GM21367 (cell line): ENCODE results near the gene KPNA5.
"Not testable (repeated sequence)": the region's sequence is repeated elsewhere in the genome, so short reads cannot be mapped to it uniquely, and the experiment has no call there.

Experiments
- ATAC-seq: cut with Tn5 transposase; IDR thresholded peaks from one replicate; pipeline ENCODE4 v1.9.1; 2021; ENCODE audit not compliant: unreplicated experiment

KPNA5 gene

DNA sequence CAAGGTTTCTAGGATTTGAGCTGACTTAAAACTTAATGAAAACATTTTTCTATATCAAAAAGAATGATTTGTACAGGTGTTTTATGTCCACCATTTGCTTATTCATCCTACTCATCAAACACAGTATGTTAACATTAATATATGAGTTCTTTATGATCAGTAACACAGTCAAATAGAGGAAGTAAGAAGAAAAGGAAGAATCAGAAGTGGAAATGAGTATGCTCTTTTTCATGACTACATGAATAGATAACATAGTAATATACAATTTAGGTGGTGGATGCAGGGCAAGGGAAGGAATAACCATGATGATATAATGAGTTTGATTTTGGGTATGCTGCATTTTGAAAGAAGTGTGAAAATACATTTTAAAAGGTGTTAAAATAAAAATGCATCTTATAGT, 16.5 kb downstream of the KPNA5 start:
- ATAC-seq = no peak

- not testable (repeated sequence) for ATAC-seq
These were observed 22.9 kb downstream of the KPNA5 start for GRCh38 chr6:116703888-116704287.

- no peak for ATAC-seq
These were observed 24.9 kb downstream of the KPNA5 start for GRCh38 chr6:116705917-116706316.

- ATAC-seq = no peak
These were observed 33.3 kb downstream of the KPNA5 start for GRCh38 chr6:116714296-116714695.

- ATAC-seq = no peak
These were observed 33.8 kb downstream of the KPNA5 start for GRCh38 chr6:116714761-116715160.

GRCh38 chr6:116726947-116727346, 45.9 kb downstream of the KPNA5 start:
- no peak for ATAC-seq

- ATAC-seq = no peak
These were observed 49.5 kb downstream of the KPNA5 start for GRCh38 chr6:116730513-116730912.

DNA sequence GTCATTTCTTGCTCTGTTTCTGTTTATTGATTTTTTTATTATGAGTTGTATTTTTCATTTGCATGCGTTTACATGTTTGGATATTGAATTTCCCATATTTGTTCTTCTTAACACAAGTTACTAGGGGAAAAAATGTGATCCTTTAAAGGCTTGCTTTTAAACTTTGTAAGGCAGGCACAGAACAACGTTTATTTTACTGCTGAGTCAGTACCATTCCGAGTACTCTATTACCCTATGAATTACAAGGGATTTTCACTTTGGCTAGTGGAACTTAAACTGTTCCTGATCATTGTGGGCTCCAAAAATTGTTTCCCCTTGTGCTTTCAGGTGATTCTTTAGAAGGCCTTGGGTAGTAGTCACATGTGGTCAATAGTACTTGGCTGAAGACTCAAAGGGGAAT, 56.0 kb downstream of the KPNA5 start:
- no peak for ATAC-seq

- not testable (repeated sequence) for ATAC-seq
These were observed 59.5 kb downstream of the KPNA5 start for GRCh38 chr6:116740486-116740885.

- ATAC-seq = no peak
These were observed 60.6 kb downstream of the KPNA5 start for GRCh38 chr6:116741571-116741970.

DNA sequence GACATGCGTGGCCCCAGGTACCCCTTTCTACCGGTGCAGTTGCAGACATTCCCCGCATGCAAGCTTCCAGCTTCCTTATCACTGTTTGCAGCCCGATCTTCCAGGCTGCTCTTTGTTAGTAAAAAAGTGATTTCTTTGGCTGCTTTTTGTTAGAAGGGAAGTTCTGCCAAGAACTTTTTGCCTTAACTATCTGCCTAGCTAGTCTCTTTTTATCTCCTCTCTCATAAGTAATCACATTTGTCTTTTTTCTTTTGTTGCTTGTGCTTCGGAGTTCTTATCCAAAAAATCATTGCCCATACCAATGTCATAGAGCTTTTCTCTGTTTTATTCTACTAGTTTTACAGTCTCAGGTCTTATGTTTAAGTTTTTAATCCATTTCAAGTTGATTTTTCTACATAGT, 64.2 kb downstream of the KPNA5 start:
- no peak for ATAC-seq

DNA sequence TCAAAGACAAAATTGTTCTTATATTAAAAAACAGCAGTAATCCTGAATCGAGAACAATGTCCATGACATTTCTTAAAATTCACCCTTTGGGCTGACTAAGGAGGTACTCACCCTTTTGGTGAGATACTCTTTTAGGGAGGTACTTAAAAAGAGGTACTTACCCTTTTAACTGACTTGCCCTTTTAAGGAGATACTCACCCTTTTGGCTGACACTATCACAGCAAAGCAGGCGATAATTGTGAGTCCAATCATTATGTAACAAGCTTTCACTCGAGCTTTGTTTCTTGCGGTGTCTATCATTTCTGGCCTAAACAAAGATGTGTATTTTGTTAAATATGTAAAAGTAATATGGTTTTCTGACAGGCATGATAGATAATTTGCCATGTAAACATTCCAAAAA, 80.8 kb downstream of the KPNA5 start:
- no peak for ATAC-seq

DNA sequence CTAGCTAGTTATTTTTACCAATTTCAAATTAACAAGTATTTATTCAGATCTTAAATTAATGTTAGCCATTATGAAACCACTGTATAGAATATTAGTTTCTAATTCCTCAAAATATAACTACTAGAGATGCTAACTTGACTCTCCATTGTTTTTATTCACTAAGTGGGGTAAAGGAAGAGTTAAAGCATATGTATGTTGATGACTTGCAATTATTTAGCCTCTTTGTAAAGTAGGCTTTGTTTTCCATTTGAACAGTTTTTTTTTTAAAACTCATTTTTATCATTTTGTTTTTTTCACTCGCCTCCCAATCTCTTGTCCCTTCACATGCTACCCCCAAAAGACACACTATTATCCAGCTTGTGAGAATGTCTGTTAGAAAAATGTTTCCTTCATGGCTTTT, 81.2 kb downstream of the KPNA5 start:
- ATAC-seq = no peak

DNA sequence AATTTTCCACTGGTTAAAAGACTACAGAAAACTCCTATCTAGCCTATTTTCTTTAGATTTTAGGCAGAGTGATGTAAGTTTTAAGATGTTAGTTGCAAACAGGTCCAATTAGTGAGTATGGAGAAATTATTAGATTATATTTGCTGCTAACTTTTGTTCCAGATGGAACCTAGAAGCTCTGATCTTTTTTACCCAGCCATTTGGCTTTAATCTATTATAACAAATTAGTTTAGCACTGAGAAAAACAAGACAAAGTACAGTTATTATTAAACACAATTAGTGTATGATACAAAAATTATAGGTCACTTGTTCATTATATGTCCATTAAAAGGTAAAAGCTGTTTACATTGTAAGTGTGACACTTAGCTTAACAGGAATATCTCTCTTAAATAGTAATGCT, 82.0 kb downstream of the KPNA5 start:
- no peak for ATAC-seq

DNA sequence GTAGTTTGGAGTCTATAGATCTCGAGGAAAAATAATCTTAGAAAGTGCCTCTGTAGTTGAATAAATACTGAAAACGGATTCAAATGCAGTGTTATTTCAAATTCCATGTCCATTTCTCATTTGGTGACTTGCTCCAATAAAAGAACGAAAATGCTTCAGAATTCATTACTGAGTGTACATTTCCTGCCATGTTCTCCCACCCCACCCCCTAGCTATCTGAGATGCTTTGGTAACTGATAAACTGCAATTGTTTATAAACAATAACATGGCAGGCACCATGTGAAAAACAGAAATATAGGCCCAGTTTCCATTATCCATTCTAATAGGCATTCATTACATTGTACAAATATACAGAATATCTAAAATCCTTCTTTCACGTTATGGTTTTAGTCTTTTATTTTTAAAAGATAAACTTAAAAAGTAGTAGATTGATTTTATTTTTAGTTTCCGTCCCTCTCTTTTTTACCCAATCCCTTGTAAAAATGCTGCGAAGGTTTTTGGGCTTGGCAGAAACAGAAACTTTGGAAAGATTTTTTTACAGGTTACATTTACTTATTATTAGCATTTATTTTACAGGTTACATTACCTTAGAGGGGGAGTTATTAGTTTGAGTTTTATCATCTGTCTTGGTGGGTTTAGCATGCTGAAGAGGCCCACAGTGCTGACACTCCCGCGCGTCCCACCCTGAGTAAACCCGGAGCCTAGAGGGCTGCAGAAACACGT, 83.1 kb downstream of the KPNA5 start:
- no peak for ATAC-seq

- ATAC-seq = no peak
These were observed 83.6 kb downstream of the KPNA5 start for GRCh38 chr6:116764629-116764960.

GRCh38 chr6:116764961-116765841, 84.2 kb downstream of the KPNA5 start, which contains the start of gene FAM162B:
Gene FAM162B, minus strand, starts transcription at chr6:116765719. Its CDS starts 143 bp downstream, at chr6:116765576.
- ATAC-seq = no peak

- no peak for ATAC-seq
These were observed 85.6 kb downstream of the KPNA5 start for GRCh38 chr6:116766506-116767176.

DNA sequence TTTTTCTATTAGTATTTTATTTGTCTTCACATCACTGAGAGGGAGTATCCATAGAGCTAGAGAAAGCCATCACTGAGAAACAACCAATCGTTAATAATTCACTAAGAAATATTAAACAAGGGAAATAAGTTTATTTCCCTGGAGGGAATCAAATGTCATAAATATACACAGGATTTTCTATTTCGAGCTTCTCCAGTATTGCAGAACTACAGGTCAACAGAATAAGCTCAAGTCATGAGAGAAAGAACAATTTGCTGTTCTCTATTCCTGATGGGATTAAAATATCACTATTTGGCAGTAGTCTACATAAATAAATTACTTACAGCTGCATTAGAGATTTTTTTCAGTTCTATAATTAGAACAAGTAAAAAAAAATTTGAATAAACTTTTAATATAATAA, 86.7 kb downstream of the KPNA5 start:
- no peak for ATAC-seq

DNA sequence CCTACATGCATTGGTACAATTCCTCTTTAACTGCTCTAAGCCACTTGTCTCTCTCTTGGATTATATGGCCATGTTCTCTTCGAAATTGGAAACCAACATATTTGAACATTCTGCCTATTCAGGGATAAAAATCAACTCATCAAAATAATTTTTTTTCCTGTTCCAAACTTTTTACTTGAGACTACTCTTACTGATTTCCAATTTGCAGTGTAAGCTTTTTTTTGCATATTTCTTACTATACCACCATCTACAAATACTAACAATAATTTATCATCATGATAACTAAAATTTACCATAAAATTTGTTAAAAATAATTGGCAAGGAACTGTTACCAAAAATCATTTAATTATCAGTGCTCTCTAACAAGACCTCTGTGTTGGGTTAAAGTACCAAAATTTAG, 91.4 kb downstream of the KPNA5 start:
- no peak for ATAC-seq

DNA sequence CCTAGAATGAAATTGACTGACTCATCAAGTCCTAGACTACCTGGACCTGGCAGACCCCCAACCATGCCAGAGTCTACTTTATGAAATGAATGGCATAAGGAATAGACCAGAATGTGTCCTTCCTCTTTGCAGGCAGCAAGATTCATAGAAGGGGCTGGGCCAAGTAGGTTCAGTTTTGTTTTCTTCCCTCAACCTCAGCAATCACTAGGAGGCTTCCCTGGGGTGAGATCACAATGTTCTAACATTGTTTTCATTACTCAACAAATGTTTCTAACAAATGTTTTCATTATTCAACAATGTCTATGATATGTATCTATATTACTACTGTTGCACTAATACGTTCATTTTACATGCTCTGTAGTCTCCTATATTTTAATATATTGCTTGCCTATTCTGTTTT, 92.9 kb downstream of the KPNA5 start:
- ATAC-seq = no peak
